GM10847 (cell line): ENCODE results near the gene HCRTR1.
A peak's percentile ranks its signal among the peaks of the same experiment; 100 is the strongest.

ENCODE experiments used
- POLR2A ChIP-seq: IDR thresholded peaks from 2 replicates; pipeline ENCODE4 v1.6.1; 2011; ENCODE audit not compliant: insufficient read length; ENCODE audit errors: extremely low read depth

Gene HCRTR1

DNA sequence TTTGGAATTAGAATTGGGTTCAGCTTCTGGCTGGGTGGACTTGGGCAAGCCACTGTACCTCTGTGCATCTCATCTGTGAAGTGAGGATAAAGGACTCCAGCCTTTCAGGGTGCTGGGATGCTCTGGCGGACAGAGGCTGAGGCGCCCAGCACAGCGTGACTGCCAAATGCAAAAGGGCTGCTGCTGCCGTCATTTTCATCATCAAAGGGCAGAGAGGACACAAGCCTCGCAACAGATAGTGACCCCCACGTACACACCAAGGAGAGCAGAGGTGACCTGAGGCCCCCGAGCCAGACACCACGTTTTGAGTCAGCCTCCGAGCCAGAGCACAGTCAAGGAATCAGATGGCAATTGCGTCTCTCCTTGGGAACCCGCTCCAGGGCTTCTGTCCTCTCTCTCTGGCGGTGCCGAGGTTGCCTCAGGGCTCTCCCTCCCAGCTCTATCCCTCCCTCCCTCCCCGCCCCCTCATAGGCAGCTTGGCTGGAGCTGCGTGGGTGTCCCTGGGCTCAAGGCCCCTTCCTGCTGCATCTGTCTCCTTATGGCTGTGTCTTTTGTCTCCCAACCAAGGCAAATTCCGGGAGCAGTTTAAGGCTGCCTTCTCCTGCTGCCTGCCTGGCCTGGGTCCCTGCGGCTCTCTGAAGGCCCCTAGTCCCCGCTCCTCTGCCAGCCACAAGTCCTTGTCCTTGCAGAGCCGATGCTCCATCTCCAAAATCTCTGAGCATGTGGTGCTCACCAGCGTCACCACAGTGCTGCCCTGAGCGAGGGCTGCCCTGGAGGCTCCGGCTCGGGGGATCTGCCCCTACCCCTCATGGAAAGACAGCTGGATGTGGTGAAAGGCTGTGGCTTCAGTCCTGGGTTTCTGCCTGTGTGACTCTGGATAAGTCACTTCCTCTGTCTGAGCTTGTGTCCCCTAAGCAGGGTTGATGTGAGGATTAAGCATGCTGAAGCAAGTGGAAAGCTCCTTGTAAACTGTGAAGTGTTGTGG lies 9.0 kb downstream of the HCRTR1 start:
- TF ChIP-seq POLR2A: no peak

DNA sequence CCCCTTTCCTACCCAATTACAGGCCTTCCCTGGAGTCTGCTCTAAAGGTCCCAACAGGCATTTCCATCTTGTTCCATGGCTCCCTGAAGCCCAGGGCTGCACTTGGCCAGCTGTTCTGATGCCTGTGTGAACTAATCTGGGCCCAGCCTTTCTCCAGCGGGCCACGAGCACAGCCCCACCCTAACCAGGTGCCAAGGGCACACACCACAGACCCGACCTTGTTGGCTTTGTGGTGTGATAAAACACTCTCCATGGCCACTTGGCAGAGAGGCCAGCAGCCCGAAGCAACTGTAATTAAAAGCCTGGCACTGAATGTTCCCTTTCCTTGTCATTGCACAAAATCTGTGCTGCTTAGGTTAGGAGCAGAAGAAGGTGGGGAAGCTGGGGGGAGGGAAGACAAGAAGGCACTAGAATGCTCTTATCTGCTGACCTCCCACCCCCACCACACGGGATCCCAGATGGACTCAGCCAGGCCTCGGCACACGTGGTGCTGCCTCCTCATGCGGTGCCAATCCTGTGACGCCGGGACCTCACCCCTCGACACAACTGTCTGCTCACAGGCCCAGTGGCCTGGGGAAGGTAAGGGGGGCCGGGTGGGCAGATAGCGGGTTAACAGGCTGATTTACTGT lies 9.9 kb downstream of the HCRTR1 start:
- TF ChIP-seq POLR2A: no peak

DNA sequence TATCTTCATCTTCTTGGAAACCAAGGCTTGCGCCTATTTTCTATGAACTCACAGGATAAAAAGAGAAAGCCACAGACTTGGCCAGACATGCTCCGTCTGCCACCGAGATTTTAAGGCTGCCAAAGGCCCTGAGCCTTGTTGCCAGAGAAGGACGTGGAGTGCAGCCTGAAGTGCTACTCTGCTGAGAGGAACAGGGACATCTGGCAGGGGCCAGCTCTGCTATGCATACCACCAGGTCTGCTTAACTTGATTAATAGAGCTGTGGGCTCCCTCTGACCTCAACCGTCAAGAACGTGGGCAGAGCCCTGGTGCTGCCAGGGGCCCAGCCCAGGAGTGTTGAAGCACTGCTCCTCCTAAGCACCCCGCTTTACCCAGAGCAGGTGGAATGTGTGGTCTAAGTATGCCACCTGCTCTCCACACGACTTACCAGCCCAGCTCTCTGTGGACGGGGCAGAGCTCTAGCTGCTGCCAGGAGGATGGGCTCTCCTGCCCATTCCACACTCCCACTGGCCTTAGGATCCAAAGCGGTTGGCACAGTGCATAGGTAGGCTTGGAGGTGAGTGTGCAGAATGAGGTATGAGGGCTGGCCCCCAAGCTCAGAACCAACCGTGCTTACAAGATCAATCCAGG lies 10.6 kb downstream of the HCRTR1 start:
- TF ChIP-seq POLR2A: no peak

DNA sequence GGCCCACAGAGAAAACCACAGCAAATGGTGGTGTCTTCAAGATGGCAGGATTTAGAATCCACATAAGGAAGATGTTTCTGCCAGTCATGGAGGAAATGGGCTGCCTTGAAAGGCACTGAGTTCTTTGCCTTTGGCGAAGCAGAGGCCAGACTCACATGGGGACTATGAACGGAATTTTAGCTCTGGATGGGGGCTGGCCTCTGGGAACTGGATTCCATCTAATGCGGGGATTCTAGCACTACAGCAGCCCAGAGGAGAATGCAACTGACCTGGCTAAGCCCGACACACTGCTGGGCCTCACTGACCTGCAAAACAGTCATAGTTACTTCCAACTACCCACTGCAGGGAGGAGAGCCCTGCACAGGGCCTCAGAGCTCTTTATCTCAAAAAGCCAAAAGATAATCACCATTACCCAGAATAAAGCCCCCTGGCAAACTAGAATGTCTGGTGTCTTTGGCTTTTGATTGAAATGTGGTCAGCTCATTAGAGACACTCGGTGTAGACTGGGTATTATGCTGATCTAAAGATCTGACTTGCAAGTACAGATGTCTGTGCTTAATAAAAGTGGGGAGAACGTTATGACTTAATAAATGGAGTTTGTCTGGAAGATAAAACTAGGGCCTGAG lies 11.6 kb downstream of the HCRTR1 start:
- TF ChIP-seq POLR2A: no peak

DNA sequence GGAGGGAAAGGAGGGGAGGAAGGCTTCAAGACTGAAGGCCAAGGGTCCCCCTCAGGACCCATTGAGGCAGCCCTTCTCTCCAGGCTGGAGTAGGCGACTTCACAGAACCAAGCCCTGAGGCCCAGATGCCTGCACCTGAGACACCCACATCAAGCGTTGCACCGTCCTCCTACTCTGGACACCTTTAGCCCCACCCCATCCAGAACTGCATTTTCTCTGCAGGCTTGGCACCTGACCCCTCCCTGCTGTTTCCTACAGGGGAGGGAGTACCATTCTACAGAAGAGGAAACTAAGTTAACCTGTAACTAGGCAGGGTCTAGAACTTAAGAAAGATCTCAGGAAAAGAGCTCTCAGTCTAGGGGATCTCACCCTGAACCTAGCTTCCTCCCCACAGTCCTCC lies 15.2 kb downstream of the HCRTR1 start:
- no peak for TF ChIP-seq POLR2A

DNA sequence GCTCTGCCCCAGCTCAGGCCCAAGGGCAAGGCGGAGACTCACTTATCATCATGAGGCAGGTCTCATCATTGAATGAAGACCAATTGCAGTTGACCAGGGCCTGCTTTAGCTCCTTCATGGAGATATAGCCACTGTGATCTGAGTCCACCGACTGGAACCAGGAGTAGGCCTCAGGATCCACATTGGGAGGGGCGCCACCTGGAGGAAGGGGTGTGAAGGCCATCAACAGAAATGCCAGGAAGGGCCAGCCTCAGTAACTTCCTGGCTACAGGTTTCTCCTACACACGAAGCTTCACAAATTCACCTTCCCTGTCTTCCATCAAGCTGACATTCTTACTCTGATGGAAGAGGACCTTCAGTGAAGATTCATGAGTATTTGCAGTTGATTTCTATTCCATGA lies 15.6 kb downstream of the HCRTR1 start:
- TF ChIP-seq POLR2A: no peak

DNA sequence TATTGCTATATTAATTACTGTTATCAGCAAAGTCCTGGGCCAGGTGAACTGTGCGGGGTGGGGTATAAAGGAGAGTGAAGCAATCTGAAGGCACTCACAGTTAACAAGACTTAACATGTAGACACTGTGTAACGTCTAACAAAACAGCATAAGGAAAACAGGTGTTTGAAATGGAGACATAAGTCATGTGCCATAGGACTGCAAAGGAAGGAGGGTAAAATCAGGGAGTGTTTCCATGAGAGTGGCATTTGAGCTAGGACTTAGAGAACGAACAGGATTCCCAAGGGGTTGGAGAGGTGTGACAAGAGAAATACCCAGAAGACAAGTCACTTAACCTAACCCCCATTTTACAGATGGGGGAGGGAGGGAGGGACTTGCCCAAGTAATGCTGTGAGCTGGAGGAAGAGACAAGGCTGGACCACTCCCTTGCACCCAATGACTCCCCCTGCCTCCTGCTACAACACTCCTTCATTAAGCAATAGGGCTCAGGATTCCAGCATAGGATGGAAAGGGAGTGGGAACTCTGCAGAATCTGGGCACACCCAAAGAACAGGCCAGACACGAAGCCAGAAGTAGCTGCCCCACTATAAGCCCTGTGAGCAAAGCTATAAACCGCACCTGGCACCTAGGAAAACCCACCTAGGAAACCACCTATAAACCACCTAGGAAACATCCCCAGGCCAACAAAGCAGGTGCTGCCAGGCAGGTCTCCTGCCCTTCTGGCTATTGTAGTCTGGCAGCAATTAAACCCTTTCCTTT lies 20.6 kb downstream of the HCRTR1 start:
- no peak for TF ChIP-seq POLR2A

DNA sequence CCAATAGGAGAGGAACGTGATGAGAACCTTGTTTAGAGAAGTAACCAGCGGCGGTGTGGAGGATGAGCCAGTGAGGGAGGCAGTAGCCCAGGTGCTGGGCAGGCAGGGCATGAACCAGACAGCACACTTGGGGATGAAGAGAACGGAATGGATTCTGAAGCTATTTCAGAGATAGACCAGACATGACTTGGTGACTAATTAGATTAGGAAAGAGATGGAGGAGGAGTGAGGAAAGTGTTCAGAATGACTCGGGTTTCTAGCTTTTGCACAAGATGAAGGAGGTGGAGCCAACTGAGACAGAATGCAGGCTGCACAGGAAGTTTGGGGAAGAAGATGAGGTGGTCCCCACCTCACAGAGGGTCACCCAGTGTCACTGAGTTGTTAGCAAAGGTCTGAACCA lies 22.1 kb downstream of the HCRTR1 start:
- no peak for TF ChIP-seq POLR2A

DNA sequence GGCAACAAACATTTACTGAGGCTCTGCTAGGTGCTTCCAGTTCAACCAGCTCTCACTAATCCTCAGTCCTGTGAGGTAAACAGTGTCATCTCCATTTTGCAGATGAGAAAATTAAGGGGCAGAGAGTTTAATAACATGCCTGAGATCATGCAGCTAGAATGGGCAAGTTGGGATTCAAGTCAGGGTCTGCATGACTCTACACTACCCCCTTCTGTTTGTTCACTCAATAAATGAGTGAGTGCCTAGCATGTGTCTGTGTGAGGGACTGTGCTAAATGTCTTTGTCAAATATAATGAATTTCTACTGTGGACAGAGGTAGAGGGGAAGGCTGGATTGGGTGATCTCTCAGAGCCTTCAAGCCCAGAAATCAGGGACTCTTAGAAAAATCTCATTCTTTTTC lies 22.7 kb downstream of the HCRTR1 start:
- no peak for TF ChIP-seq POLR2A

DNA sequence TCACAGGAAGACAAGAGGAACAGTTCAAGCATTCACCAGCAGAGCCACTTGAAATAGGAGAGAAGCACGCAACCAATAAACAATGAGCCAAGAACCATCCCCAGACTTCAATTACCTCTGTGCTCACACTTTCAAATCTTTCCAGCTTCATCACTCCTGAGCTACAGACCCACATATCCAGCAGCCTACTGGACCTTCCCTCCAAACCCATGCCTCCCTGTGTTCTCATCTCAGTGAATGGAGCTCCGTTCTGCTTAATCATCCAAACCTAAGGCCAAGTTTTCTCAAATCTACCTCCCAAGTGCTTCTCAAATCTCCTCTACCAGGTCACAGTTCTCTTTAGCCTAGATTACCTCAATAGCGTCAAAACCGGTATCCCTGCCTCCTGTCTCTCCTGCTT lies 23.5 kb downstream of the HCRTR1 start:
- TF ChIP-seq POLR2A: no peak

DNA sequence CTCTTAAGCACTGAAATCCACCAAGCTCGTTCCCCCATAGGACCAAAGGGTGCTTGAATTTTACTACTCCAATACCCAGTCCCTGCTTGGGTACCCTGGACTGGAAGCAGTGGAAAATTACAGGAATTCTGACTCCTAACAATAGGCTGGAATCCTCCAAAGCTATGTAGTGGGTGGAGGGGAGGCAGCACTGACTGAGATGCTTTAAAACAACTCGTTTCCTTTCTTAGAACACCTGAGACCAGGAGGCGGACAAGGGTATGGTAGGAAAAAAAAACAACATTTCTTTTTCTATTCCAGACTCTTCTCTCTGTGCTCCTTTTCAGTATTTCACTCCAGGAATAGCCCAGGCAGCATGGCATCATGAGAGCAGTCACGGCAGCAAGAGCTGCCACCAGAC lies 24.9 kb downstream of the HCRTR1 start:
- no peak for TF ChIP-seq POLR2A

DNA sequence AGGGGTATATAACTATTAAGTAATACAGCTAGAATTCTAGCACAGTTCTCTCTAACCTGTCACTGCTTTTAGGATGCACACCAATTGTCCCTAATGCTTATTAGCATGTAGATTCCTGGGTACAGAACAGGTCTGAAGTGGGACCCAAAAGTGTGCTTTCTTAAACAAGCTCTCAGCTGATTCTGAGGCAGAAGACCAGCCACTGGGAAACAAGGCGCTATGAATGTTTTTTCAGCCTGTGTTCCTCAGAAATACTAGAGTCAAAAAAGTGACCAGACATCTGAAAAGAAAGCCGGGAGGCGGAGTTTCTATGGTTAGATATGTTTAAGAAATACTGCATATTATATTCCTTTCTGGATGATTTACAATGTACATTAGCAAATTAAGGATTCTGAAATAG lies 25.4 kb downstream of the HCRTR1 start:
- TF ChIP-seq POLR2A: no peak

DNA sequence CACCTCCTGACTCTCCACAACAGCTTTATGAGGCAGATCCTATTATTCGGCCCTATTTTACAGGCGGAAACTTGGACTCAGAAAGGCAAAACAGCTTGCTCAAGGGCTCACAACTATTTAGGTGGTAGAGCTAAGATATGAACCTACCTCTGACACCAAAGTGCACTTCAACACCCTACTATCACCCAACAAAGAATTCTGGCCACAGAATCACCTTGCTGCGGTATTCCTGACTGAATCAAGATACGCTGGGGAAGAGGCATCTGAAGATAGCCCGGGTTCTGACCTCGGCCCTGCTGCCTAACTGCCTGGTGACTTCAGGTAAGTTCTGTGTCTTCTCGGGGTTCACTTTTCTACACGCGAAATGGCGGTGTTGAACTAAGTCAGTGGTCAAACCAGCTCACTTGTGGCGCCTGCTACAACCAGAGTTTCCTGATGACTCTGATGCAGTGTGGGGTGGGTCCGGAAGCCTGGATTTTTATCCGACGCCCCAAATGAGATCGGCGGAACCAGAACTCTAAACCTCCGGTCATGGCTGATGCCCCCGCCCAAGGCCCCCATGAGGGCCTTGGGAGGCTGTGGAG lies 26.6 kb downstream of the HCRTR1 start:
- TF ChIP-seq POLR2A: no peak

DNA sequence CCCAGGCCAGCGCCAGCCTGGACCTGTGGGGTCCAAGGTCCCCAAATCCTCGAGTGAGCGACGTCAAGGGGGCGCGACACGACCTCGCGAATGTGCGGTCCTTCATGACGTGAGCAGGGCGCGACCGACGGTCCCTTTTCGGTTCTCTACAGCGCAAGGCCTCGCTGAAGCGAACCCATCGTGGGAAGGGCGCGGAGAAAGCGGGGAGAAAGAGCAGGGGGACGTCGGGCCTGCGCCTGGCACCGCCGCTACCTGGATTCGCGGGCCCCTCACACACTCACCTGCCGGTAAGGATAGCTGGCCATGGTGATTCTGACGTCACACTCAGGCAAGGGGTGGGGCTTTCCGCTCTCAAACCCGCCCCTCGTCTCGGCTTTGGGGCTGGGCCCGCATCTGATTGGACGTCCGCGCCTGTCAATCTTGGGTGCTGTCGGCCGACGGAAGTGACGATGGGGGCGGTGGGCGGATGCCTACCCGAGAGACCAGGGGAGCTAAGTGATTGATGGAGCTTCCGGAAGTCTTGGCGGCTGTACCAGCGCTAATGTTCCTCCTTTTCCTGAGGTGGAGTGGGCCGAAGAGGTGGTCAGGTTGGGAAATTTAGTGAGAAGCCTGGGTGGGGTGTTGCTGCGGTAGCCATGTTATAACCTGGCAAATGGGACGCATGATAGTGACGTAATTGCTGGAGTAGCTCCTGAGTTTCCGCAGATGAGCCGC lies 27.2 kb downstream of the HCRTR1 start, which contains the start of gene PEF1:
Gene PEF1, minus strand, starts transcription at position 317 of the 714 bp plus-strand sequence. Its CDS starts 12 bp downstream, at position 305.
- peak; percentile 40 for TF ChIP-seq POLR2A
